GM18873 (cell line): ENCODE measurements around the gene CPNE4.
A peak's percentile ranks its signal among the peaks of the same experiment; 100 is the strongest.

Experiments used
- ATAC-seq: cut with Tn5 transposase; IDR thresholded peaks from one replicate; pipeline ENCODE4 v1.9.1; 2021; ENCODE audit warnings: mild to moderate bottlenecking, moderate library complexity, moderate number of reproducible peaks; ENCODE audit not compliant: unreplicated experiment, low FRiP score

Gene CPNE4

GRCh38 chr3:131620977-131621376 lies 413.8 kb downstream of the CPNE4 start:
- ATAC-seq: no peak

GRCh38 chr3:131619821-131620220 lies 415.0 kb downstream of the CPNE4 start:
- no peak for ATAC-seq

- no peak for ATAC-seq
Measured at GRCh38 chr3:131616719-131617118, 418.1 kb downstream of the CPNE4 start.

- no peak for ATAC-seq
Measured at GRCh38 chr3:131612745-131613144, 422.1 kb downstream of the CPNE4 start.

- no peak for ATAC-seq
Measured at GRCh38 chr3:131610174-131610573, 424.6 kb downstream of the CPNE4 start.

- no peak for ATAC-seq
Measured at GRCh38 chr3:131608741-131609140, 426.1 kb downstream of the CPNE4 start.

- ATAC-seq: no peak
Measured at GRCh38 chr3:131608296-131608695, 426.5 kb downstream of the CPNE4 start.

GRCh38 chr3:131605916-131606315 lies 428.9 kb downstream of the CPNE4 start:
- no peak for ATAC-seq

- no peak for ATAC-seq
Measured at GRCh38 chr3:131602011-131602779, 432.6 kb downstream of the CPNE4 start.

- no peak for ATAC-seq
Measured at GRCh38 chr3:131597816-131598215, 437.0 kb downstream of the CPNE4 start.

GRCh38 chr3:131596884-131597283 lies 437.9 kb downstream of the CPNE4 start:
- ATAC-seq: no peak

GRCh38 chr3:131591394-131592014 lies 443.3 kb downstream of the CPNE4 start:
- no peak for ATAC-seq

GRCh38 chr3:131586277-131586676 lies 448.5 kb downstream of the CPNE4 start:
- no peak for ATAC-seq

GRCh38 chr3:131582438-131582837 lies 452.4 kb downstream of the CPNE4 start:
- ATAC-seq: no peak

- no peak for ATAC-seq
Measured at GRCh38 chr3:131568460-131568859, 466.4 kb downstream of the CPNE4 start.

GRCh38 chr3:131564812-131565211 lies 470.0 kb downstream of the CPNE4 start:
- ATAC-seq: no peak

GRCh38 chr3:131561511-131561910 lies 473.3 kb downstream of the CPNE4 start:
- no peak for ATAC-seq

GRCh38 chr3:131560795-131561194 lies 474.0 kb downstream of the CPNE4 start:
- no peak for ATAC-seq

- no peak for ATAC-seq
Measured at GRCh38 chr3:131555456-131555855, 479.4 kb downstream of the CPNE4 start.

GRCh38 chr3:131553495-131554247 lies 481.1 kb downstream of the CPNE4 start:
- peak; percentile 96 for ATAC-seq

GRCh38 chr3:131551761-131552160 lies 483.1 kb downstream of the CPNE4 start:
- ATAC-seq: no peak
